ENCODE measurements around the gene KRTAP2-3.
"Not testable (repeated sequence)": the region's sequence is repeated elsewhere in the genome, so short reads cannot be mapped to it uniquely, and the experiment has no call there.

Gene KRTAP2-3

GRCh38 chr17:41054025-41054424 is 5.9 kb downstream of the KRTAP2-3 start:
- TF ChIP-seq POLR2A (IDR thresholded peaks at IDR 0.05; ENCODE audit: low read length), result no peak
- TF ChIP-seq GATA1 (IDR thresholded peaks at IDR 0.05; ENCODE audit: low read depth, low read length), result no peak

DNA sequence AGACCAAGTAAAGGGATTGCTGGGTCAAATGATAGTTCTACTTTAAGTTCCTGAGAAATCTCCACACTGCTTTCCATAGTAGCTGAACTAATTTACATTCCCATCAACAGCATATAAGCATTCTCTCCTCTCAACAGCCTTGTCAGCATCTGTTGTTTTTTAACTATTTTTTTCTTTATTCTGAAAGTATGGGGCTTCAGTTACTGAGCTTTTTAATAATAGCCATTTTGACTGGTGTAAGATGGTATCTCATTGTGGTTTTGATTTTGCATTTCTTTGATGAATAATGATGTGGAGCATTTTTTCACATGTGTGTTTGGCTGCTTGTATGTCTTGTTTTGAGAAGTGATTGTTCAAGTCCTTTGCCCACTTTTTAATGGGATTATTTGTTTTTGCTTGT is 7.3 kb downstream of the KRTAP2-3 start:
- TF ChIP-seq POLR2A (IDR thresholded peaks at IDR 0.05; ENCODE audit: low read length) (no peak), GATA1 (IDR thresholded peaks at IDR 0.05; ENCODE audit: low read depth, low read length) (no peak)
- no peak for DNase-seq

More at GRCh38 chr17:41054025-41054424, 5.9 kb downstream of the KRTAP2-3 start:
- DNase-seq, result no peak

DNA sequence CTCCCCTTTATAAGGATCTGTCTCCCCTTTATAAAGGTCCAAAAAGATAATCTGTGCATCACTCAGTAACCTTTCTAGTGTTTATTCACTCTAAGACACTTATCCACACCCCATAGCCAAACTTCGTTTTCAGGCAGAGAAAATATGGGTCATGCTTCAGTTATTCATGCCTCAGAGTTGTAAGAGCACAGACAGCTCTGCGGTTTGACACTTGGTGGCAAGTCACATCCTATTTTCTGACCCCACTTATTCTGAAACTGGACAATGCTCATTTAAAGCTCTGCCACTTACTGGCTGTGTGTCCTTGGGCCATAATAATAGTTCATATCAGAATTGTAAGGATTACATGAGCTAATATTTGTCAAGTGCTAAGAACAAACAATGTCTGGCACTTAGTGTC is 10.8 kb downstream of the KRTAP2-3 start:
- TF ChIP-seq GATA1 (IDR thresholded peaks at IDR 0.05; ENCODE audit: low read depth, low read length), result no peak
- no peak for TF ChIP-seq POLR2A (IDR thresholded peaks at IDR 0.05; ENCODE audit: low read length)
- no peak for DNase-seq

- no peak for TF ChIP-seq POLR2A (IDR thresholded peaks at IDR 0.05; ENCODE audit: low read length)
- no peak for TF ChIP-seq GATA1 (IDR thresholded peaks at IDR 0.05; ENCODE audit: low read depth, low read length)
- DNase-seq, result no peak
These were observed 11.5 kb downstream of the KRTAP2-3 start for GRCh38 chr17:41048441-41048840.

DNA sequence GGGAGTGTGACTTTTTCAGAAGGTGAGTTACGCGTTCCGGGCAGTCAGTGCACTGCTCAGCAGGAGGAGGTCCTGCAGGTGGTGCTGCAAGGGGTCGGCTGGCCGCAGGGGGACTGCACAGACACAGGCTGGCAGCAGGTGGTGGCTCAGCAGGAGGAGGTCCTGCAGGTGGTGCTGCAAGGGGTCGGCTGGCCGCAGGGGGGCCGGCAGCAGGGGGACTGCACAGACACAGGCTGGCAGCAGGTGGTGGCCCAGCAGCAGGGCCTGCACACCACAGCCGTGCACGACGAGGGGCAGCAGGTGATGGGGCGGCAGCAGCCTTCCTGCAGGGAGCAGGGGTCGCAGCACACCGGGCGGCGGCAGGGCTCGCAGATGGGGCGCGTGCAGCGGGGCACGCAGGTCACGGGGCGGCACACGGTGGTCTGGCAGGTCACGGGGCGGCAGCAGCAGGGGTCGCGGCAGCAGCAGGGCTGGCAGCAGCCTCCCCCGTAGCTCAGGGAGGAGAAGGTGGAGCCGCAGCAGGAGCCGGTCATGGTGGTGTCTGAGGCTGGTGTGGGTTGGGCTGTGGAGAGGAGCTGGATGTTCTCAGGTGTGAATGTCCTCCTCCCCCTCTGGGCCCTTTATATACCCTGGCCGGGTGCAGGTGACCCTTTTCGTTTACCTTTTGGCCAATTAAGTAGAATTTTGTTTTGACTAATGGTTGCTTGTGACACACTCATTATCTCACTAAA is 13.0 kb downstream of the KRTAP2-3 start, which contains the start of gene KRTAP2-1:
KRTAP2-1 (minus strand) TSS at position 582 of the 731 bp plus-strand sequence; CDS start at position 533, 49 bp downstream.
- DNase-seq, result not testable (repeated sequence)

DNA sequence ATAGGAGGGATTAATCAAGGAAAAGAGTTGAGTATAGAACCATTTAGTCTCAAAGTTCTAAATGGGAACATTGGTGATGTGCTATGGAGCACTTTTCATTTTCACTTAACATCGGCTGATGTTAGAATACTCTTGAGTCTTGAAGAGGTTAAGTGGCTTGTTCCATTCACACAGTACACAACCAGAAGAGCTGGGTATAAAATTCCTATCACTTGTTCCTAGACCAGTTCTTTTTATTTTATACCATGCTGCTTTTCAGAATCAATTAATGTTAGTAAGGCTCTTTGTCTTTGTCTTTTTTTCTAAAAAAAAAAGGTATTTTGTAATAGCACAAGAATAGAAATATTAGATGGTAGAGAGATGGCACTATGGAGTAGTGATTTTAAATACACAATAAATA is 17.0 kb downstream of the KRTAP2-3 start:
- DNase-seq, result no peak
- TF ChIP-seq GATA1 (IDR thresholded peaks at IDR 0.05; ENCODE audit: low read depth, low read length), result no peak
- no peak for TF ChIP-seq POLR2A (IDR thresholded peaks at IDR 0.05; ENCODE audit: low read length)

GRCh38 chr17:41040783-41041571 is 18.9 kb downstream of the KRTAP2-3 start, which contains the start of gene KRTAP1-1:
TSS of gene KRTAP1-1 (minus strand) at chr17:41041450. CDS start at chr17:41041397, 53 bp downstream.
- DNase-seq, result not testable (repeated sequence)

- no peak for DNase-seq
- TF ChIP-seq POLR2A (IDR thresholded peaks at IDR 0.05; ENCODE audit: low read length) (no peak), GATA1 (IDR thresholded peaks at IDR 0.05; ENCODE audit: low read depth, low read length) (no peak)
These were observed 22.0 kb downstream of the KRTAP2-3 start for GRCh38 chr17:41037853-41038350.

DNA sequence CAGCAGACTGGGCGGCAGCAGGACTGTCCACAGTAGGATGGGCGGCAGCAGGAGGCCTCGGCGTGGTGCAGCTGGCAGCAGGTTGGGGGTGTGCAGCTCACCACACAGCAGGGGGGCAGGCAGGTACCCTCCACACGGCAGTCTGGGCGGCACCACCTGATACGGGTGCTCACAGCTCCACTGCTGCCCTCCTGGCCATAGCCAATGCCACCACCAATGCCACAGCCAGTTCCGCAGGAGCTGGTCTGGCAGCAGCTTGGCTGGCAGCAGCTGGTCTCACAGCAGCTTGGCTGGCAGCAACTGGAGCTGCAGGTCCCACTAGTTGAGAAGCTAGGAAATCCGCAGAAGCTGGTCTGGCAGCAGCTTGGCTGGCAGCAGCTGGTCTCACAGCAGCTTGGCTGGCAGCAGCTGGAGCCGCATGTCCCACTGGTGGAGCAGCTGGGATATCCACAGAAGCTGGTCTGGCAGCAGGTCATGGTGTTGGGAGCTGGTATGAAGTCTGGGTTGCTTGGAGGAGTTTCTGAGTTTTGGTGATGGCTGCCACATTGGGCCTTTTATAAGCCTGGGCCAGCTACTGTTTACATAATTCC is 25.5 kb downstream of the KRTAP2-3 start, which contains the start of gene KRTAP1-3:
KRTAP1-3 (minus strand) TSS at position 529 of the 590 bp plus-strand sequence; CDS start at position 476, 53 bp downstream.
- DNase-seq, result not testable (repeated sequence)

DNA sequence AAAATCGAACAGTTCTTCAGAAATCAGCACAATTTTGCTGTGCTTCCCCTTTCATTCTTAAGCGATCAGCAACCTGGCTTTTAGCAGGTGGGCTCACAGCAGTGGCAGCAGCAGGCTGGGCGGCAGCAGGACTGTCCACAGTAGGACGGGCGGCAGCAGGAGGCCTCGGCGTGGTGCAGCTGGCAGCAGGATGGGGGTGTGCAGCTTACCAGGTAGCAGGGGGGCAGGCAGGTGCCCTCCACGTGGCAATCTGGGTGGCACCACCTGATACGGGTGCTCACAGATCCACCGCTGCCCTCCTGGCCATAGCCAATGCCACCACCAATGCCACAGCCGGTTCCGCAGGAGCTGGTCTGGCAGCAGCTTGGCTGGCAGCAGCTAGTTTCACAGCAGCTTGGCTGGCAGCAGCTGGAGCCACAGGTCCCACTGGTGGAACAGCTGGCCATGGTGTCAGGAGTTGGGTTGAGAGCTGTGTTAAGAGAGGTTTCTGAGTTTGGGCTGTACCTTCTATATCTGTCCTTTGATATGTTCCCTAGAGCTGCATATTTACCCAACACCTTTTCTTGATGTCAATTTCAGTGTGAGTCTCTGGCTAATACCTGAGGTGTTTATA is 30.2 kb downstream of the KRTAP2-3 start, which contains the start of gene KRTAP1-4:
KRTAP1-4 (minus strand) TSS at position 563 of the 613 bp plus-strand sequence; CDS start at position 446, 117 bp downstream.
- TF ChIP-seq POLR2A (IDR thresholded peaks at IDR 0.05; ENCODE audit: low read length), result no peak
- no peak for TF ChIP-seq GATA1 (IDR thresholded peaks at IDR 0.05; ENCODE audit: low read depth, low read length)
- DNase-seq, result no peak

- DNase-seq, result no peak
- TF ChIP-seq POLR2A (IDR thresholded peaks at IDR 0.05; ENCODE audit: low read length) (no peak), GATA1 (IDR thresholded peaks at IDR 0.05; ENCODE audit: low read depth, low read length) (no peak)
These were observed 33.0 kb downstream of the KRTAP2-3 start, which contains the start of gene KRTAP1-5 for GRCh38 chr17:41026715-41027471. TSS of gene KRTAP1-5 (minus strand) at chr17:41027208. CDS start at chr17:41027155, 53 bp downstream.

DNA sequence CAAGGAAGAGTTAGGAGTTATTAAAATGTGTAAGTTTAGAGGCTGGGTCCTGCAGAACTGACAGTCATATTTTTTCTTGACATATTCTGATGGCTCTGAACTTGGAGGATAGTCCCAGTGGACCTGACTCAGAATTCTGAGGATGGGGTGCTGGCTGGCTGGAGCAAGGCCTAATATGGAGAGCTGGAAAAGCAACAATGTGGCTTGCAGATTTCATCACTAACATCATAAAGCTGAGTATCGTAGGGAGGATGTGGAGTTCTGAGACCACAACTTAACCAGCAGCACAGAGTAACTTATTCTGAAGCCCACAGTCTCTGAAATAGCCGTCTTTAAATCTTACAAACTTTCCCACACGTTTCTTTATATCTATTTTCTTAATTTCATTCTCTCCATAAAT is 35.2 kb downstream of the KRTAP2-3 start:
- TF ChIP-seq POLR2A (IDR thresholded peaks at IDR 0.05; ENCODE audit: low read length), result no peak
- no peak for TF ChIP-seq GATA1 (IDR thresholded peaks at IDR 0.05; ENCODE audit: low read depth, low read length)
- no peak for DNase-seq

DNA sequence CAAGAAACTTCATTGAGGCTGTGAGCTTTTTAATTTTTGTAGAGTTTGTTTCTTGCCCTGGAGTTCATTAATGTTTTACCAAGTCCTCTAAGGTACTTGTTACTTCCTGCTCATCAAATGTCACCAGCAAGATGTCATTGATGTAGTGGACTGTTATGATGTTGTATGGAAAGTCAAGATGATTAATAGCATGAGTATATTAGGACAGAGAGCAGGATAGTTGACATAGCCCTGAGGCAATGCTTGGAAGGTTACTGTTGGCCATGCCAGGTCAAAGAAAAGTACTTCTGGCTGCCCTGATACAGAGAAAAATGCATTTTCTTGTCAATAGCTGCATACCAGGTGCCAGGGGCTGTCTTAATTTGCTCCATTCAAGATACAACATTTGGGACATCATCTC is 39.6 kb downstream of the KRTAP2-3 start:
- TF ChIP-seq POLR2A (IDR thresholded peaks at IDR 0.05; ENCODE audit: low read length) (no peak), GATA1 (IDR thresholded peaks at IDR 0.05; ENCODE audit: low read depth, low read length) (no peak)
- DNase-seq, result no peak
